Measurements from ENCODE around the gene BDNF.
A peak's percentile ranks its signal among the peaks of the same experiment; 100 is the strongest.

DNA sequence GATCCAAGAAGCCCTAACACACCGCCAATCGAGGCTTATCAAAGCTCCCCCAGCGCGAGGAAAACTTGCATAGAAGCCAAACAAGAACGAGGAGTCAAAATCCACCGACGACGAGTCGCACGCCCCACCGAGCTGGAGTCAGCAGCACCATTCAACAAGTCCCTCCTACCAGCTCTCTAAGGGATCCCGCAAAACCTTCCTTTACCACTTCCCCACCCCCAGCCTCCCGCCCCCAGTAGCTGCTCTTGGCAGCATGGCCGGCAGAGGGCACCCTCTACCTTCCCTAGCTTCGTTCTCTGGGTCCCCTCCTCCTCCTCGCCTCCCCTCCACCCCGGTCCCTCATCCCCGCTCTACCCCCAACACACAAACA lies 1.4 kb downstream of the BDNF start:
- TF ChIP-seq, protein P1, sequence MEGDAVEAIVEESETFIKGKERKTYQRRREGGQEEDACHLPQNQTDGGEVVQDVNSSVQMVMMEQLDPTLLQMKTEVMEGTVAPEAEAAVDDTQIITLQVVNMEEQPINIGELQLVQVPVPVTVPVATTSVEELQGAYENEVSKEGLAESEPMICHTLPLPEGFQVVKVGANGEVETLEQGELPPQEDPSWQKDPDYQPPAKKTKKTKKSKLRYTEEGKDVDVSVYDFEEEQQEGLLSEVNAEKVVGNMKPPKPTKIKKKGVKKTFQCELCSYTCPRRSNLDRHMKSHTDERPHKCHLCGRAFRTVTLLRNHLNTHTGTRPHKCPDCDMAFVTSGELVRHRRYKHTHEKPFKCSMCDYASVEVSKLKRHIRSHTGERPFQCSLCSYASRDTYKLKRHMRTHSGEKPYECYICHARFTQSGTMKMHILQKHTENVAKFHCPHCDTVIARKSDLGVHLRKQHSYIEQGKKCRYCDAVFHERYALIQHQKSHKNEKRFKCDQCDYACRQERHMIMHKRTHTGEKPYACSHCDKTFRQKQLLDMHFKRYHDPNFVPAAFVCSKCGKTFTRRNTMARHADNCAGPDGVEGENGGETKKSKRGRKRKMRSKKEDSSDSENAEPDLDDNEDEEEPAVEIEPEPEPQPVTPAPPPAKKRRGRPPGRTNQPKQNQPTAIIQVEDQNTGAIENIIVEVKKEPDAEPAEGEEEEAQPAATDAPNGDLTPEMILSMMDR (conservative IDR thresholded peaks at IDR 0.05) = peak; percentile 93
- no peak for TF ChIP-seq ZFX (IDR thresholded peaks at IDR 0.05)

All from C4-2B (cell line).